Subcutaneous adipose tissue (tissue), 4 donors: Measurements from ENCODE around the gene TMEM247. TPM values are rescaled to one million over a fixed set of nuclear protein-coding genes. Genes with fewer than 3 reads are reported as not detected.

ENCODE experiments used
- total RNA-seq, 4 donors: library from RNA; depleted of rRNA; stranded (reverse); fragments of >200 nt; gene quantifications; one replicate each; pipeline ENCODE4 v1.1.0, GENCODE V29; 2016
- TF ChIP-seq, protein P1 (sequence below): fragments of 450-650 bp; IDR thresholded peaks from one replicate; pipeline ENCODE4 v1.5.1; 2016; ENCODE audit warnings: low read depth, mild to moderate bottlenecking, control low read depth, antibody characterized with exemption, moderate library complexity

Gene TMEM247
- total RNA-seq, 4 donors from 2014 or later, result not detected

GRCh38 chr2:46436800-46437199 lies 42.6 kb upstream of the TMEM247 start:
- TF ChIP-seq, protein P1, sequence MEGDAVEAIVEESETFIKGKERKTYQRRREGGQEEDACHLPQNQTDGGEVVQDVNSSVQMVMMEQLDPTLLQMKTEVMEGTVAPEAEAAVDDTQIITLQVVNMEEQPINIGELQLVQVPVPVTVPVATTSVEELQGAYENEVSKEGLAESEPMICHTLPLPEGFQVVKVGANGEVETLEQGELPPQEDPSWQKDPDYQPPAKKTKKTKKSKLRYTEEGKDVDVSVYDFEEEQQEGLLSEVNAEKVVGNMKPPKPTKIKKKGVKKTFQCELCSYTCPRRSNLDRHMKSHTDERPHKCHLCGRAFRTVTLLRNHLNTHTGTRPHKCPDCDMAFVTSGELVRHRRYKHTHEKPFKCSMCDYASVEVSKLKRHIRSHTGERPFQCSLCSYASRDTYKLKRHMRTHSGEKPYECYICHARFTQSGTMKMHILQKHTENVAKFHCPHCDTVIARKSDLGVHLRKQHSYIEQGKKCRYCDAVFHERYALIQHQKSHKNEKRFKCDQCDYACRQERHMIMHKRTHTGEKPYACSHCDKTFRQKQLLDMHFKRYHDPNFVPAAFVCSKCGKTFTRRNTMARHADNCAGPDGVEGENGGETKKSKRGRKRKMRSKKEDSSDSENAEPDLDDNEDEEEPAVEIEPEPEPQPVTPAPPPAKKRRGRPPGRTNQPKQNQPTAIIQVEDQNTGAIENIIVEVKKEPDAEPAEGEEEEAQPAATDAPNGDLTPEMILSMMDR, result no peak

DNA sequence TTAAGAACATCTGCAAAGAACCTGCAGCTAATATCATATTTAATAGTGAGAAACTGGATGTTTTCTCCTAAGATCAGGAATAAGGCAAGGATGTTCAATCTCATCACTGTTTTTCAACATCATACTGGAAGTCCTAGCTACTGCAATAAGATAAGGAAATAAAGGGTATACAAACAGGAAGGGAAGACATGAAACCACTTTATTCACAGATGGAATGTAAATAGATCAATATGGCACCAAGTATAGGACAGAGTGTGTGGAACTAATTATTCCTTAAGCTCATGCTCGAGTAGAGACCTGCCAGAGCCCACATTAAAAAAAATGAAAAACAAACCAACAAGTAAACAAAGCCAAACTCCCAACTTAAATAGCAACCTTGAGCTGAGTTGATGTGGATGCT lies 41.3 kb upstream of the TMEM247 start:
- TF ChIP-seq, protein P1, result no peak

- TF ChIP-seq, protein P1, result no peak
These were observed 40.6 kb upstream of the TMEM247 start for GRCh38 chr2:46438794-46439193.

- TF ChIP-seq, protein P1, result no peak
These were observed 39.8 kb upstream of the TMEM247 start for GRCh38 chr2:46439582-46439981.

DNA sequence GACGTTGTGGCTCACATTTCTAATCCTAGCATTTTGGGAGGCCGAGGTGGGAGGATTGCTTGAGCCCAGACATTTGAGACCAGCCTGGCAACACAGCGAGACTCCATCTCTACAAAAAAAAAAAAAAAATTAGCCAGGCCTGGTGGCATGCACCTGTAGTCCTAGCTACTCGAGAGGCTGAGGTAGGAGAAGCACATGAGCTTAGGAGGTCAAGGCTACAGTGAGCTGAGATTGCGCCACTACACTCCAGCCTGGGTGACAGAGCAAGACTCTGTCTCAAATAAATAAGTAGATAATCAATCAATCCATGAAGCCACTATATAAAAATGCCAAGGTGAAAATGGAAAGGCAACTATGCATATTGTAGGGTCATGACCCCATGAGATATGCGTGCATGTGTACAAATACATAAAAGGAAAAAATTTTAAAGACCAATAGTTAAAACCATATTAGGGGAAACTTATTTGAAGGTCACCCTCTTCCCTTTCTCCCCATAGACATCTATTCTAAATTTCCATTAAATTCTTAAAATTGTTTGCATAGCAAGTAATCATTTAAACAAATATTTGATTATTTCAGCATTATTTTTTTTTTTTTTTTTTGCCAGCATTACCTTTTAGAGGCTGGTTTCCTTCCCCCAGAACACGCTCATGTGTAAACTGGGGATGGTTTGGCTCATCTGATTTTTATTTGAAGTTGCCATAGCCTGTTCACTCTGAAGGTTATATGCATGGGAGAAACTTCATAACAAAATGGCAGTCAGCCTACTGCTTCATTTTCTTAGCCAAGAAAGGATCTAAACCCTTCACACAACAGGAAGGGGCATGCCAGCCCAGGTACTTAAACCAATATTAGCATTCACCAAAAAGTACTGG lies 37.3 kb upstream of the TMEM247 start:
- TF ChIP-seq, protein P1, result no peak

- TF ChIP-seq, protein P1, result no peak
These were observed 34.6 kb upstream of the TMEM247 start for GRCh38 chr2:46444732-46445131.

GRCh38 chr2:46445556-46445955 lies 33.8 kb upstream of the TMEM247 start:
- TF ChIP-seq, protein P1, result no peak
